SHP77 treated with DMSO at 0.1 percent for 48 hours (cell line): ENCODE measurements around the gene CHI3L1.

Experiments
- DNase-seq: peaks from one replicate; lab custom pipeline; 2025; lab: John Stamatoyannopoulos, UW

CHI3L1 gene

DNA sequence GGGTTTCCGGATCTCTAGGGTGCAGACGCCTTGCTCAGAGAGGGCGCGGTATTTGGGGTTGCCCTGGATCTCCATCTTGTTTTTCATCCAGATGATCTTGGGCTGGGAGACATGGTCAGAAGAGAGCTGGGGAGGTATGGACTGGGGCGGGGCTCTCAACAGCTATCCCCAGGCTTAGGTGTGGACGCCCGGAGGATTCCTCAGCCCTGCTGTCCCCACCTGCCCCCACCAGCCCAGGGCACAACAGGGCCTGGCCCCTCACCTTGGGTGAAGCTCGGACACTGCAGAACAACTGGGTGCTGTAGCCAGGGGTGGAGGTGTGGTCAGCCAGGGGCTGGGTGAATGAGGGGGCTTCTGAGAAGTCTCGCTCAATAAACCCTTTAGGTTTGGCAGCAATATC, 17.5 kb downstream of the CHI3L1 start:
- no peak for DNase-seq

- no peak for DNase-seq
These were observed 18.2 kb downstream of the CHI3L1 start for GRCh38 chr1:203168256-203168786.

GRCh38 chr1:203167913-203168200, 18.6 kb downstream of the CHI3L1 start:
- DNase-seq, result no peak

GRCh38 chr1:203167026-203167912, 19.2 kb downstream of the CHI3L1 start:
- no peak for DNase-seq

DNA sequence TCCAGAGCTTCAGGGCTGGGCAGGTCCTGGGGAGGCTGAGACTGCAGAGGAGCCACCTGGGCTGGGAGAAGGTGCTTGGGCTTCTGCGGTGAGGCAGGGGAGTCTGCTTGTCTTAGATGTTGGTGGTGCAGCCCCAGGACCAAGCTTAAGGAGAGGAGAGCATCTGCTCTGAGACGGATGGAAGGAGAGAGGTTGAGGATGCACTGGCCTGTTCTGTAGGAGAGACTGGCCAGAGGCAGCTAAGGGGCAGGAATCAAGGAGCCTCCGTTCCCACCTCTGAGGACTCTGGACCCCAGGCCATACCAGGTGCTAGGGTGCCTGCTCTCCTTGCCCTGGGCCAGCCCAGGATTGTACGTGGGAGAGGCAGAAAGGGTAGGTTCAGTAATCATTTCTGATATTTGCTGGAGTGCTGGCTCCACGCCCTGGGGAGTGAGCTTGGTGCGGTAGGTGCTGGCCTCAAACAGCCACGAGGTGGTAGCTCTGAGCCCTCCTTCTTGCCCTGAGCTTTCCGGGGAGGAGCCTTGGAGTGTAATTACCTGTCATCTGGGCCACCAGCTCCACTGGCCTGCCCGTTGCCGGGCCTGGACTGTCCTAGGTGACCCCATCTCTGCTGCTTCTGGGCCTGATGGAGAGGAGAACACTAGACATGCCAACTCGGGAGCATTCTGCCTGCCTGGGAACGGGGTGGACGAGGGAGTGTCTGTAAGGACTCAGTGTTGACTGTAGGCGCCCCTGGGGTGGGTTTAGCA, 20.1 kb downstream of the CHI3L1 start:
- DNase-seq, result peak; percentile 6

- no peak for DNase-seq
These were observed 20.7 kb downstream of the CHI3L1 start for GRCh38 chr1:203165800-203166161.

- DNase-seq, result no peak
These were observed 21.3 kb downstream of the CHI3L1 start for GRCh38 chr1:203165101-203165799.

- DNase-seq, result no peak
These were observed 22.4 kb downstream of the CHI3L1 start for GRCh38 chr1:203163891-203164635.

GRCh38 chr1:203162403-203162802, 24.1 kb downstream of the CHI3L1 start:
- DNase-seq, result no peak

DNA sequence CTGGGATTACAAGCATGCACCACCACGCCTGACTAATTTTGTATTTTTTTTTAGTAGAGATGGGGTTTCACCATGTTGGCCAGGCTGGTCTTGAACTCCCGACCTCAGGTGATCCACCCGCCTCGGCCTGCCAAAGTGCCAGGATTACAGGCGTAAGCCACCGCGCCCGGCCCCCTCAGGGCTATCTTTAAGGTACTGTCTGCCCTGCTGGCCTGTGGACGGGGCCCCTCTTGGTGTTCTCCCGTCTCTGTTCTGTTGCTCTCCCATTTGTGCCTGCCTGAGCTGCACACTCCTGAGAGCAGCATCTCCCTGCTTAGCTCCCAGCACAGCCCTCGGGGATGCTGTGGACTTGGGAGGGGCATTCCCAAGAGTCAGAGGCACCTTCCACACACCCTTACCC, 24.8 kb downstream of the CHI3L1 start:
- DNase-seq, result no peak

DNA sequence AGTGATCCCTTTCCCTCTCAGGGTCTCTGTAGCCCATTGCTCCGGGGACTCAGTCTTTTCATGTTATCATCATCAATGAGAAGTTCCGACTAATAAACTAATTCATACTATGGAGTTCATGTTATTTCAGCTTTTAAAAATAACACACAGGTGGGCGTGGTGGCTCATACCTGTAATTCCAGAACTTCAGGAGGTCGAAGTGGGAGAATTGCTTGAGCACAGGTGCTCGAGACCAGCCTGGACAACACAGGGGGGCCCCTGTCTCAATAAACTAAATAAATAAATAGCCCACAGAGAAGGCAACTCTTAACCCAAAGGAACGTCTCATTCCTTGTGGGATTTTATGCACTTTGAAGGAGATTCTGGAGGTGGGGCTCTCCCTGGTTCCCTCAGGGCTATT, 25.3 kb downstream of the CHI3L1 start:
- no peak for DNase-seq

- no peak for DNase-seq
These were observed 26.7 kb downstream of the CHI3L1 start for GRCh38 chr1:203159844-203160243.

DNA sequence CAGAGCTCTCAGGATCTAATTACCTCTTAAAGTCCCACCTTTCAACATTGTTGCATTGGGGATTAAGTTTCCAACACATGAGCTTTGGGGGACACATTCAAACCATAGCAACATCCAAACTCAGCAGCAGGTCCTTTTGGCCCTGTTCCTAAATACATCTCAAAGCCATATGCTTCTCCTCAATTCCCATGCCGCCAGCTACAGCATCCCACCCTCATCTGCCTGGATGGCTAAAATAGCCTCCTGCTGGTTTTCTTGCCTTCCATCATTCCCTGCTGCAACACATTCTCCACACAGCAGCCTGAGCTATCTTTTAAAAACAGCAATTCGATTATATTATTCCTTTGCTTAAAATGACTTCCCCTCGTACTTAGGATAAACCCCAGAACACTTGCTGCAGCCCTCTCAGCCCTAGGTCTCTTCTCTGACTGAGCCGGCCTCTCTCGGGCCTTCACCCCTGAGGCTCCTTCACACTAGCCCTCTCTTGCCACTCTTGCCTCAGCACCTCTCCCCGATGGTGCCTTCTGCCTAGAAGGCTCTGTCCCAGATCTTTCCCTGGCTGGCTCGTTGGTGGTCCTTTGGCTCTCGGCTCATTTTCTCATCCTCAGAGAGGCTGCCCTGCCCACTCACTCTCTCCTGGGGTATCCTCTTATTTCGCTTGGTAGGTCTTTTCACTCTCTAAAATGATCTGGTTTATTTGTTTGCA, 27.4 kb downstream of the CHI3L1 start:
- no peak for DNase-seq

DNA sequence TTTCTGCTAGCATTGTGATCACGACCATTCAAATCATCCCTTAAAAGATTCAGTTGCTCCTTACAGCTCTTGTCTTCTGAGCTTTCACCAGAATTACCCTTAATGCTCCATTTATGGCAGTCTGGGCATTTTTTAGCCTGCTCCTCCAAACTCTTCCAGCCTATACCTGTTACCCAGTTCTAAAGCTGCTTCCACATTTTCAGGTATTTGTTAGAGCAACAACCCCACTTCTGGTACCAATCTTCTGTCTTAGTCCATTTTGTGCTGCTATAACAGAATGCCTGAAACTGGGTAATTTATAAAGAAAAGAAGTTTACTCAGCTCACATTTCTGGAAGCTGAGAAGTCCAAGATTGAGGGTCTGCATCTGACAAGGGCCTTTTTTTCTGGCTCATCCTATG, 28.1 kb downstream of the CHI3L1 start:
- no peak for DNase-seq

DNA sequence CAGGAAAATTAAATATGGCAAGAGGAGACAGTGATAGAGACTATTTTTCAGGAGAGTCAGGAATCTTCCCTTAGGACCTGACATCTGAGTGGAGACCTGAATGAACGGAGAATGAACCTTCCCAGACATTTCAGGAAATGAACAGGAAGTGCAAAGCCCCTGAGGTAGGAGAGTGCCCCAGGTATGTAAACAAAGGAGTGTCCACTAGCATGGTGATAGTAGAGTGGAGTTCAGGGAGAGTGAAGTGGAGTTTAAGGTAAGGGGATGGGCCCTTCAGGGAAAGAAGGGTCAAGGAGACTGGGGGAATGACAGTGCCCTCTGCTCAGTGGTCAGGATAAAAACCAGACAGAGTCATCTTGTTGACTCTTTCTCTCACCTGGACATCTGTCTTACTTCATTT, 30.2 kb downstream of the CHI3L1 start:
- DNase-seq, result no peak

- DNase-seq, result no peak
These were observed 32.3 kb downstream of the CHI3L1 start for GRCh38 chr1:203153989-203154821.

GRCh38 chr1:203153051-203153988, 33.2 kb downstream of the CHI3L1 start:
- no peak for DNase-seq

GRCh38 chr1:203152158-203153034, 34.1 kb downstream of the CHI3L1 start:
- no peak for DNase-seq
